Fibroblast of skin of left biceps (primary cell): ENCODE measurements around the gene ADORA1.

Experiments used
- DNase-seq, 2 experiments: peaks; one replicate each; pipeline ENCODE4 v3.0.0-alpha.2; 2013; ENCODE audit warnings: low read depth in 2 of 2

Gene ADORA1

GRCh38 chr1:203140743-203141520, 13.4 kb downstream of the ADORA1 start:
- no peak for DNase-seq

DNA sequence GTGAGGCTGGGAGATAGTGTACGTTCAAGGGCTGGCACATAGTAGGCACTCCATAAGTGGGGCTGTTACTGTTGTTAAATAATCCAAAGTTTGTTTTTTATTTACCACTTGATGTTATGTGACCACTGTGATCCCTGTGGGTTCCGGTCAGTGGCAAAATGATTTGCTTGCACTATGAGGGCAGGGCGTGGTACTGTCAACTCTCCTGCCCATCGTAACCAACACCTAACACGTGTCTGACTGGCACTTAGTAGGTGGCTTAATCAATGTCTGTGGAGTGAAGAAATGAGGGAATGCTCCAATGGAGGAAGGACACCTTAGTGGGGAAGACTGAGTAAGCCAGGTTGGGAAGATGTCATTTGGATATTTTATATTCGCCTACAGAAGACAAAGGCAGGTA, 14.6 kb downstream of the ADORA1 start:
- no peak for DNase-seq

DNA sequence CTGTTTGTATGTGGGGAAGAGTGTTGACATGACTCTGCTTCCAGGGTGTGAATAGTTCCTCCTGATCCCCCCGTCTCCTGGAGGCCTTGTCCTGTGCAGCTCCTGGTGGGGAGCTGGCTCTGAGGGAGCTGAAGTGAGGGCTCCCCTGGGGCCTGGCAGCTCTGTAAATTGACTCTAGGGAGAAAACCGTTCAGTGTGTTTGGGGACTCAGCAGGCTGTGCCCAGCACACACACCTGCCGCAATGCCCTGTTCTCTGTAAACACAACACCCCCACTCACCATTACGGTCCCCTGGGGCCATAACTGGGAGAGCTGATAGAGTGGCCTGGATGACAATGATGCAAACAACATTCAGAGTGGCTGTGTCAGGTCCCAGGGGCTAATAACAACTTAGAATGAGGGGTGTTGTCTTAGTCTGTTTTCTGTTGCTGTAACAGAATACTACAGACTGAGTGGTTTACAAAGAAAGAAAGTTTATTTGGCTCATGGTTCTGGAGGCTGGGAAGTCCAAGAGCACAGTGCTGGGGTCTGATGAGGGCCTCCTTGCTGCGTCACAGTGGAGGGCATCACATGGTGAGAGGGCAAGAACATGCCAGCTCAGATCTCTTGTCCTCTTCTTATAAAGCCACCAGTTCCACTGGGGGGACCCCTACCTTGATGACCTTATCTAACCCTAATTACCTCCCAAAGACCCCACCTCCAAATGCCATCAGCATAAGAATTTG, 15.3 kb downstream of the ADORA1 start:
- no peak for DNase-seq

GRCh38 chr1:203143641-203144040, 16.1 kb downstream of the ADORA1 start:
- no peak for DNase-seq

DNA sequence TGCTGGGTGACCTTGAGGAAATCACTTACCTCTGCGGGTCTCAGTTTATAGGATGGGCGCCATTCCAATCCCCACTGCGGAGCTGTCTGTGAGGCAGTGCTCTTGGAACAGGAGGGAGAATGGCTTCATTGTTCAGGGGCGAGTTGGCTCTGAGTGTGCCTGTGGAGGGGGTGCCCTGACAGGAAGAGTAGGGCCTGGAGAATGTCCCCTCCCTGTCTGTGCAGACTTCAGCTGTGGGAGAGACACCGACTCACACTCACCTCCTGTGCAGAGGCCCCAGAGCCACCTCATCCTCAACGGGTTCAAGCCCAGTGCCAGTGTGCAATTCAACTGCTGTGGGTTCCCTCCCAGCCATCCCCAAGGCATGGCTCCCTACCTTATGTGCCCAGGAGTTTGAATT, 17.1 kb downstream of the ADORA1 start:
- DNase-seq: no peak

DNA sequence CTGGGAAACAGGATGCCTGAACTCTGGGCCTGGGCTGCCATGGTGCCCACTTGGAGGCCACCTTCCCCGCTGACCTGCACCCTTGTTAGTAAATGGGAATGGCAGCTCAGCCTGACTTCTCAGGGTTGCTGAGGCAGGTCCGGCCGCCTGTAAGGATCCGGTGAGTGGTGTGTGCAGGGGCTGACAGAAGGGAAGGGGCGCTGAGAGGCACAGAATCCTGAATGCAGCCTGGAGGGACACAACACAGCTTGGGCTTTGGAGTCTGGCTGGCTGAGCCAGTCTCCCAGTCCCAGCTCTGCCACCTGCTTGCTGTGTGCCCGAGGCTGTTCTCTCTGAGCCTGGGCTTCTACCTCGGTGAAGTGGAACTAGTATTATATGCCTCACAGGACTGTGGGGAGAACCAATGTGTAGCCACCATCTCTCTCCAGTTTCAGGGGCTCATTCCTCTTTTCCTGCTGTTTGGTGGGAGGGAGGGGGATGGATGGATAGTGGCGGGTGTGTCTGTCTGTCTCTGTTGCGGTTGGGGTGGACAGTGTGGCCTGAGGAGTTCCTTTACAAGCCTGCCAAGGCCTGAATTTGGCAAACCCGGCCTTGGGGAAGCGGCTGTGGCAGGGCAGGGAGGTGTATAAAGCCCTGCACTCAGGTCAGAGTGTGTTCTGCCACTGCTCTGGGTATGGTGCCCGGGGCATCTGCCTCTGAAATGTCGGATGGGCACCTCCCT, 18.0 kb downstream of the ADORA1 start:
- no peak for DNase-seq

DNA sequence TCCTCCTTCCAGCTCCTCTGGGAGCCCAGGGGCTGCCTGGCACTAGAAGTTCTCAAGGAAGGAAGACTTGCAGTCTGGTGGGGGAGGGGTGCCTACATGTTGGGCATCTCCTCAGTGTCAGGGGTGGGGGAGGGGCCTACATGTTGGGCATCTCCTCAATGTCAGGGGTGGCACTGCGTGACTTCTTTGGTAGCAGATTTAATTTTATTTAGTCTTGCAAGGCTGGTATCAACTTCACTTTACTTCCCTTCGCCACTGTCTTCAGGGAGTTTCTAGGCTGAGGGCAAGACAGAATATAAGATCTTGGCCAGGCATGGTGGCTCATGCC, 18.5 kb downstream of the ADORA1 start:
- no peak for DNase-seq

DNA sequence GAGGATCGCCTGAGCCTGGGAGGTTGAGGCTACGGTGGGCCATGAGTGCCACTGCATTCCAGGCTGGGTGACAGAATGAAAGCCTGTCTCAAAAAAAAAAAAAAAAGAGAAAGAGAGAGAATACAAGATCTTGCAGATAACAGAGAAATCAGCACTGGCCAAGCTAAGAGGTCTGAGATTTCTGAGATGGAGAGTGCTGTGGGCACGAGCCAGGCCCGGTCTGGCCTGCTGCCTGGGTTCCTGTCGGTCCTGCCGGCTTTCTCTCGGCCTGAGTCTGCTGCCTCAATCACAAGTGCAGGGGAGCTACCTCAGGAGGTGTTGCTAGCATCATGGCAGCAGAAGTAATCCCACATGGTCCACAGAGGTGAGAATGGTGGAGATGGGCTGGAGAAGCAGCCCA, 19.0 kb downstream of the ADORA1 start:
- no peak for DNase-seq

- DNase-seq: no peak
Measured at GRCh38 chr1:203147376-203147775, 19.9 kb downstream of the ADORA1 start.

DNA sequence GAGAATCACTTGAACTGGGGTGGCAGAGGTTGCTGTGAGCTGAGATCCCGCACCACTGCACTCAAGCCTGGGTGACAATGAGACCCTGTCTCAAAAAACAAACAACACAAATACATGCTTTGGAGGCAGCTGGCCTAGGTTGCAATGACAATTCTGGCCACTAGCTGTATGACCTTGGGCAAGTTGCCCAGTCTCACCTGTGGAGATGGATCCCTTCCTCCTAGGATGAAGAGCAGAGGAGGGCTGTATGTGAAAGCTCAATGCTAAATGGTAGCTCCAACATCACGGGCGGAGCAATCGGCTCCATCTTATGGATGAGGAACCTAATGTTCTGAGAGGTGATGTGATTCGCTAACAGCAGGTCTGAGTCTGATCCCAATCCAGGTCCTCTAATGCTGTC, 20.6 kb downstream of the ADORA1 start:
- no peak for DNase-seq

GRCh38 chr1:203148579-203148978, 21.1 kb downstream of the ADORA1 start:
- DNase-seq: no peak

DNA sequence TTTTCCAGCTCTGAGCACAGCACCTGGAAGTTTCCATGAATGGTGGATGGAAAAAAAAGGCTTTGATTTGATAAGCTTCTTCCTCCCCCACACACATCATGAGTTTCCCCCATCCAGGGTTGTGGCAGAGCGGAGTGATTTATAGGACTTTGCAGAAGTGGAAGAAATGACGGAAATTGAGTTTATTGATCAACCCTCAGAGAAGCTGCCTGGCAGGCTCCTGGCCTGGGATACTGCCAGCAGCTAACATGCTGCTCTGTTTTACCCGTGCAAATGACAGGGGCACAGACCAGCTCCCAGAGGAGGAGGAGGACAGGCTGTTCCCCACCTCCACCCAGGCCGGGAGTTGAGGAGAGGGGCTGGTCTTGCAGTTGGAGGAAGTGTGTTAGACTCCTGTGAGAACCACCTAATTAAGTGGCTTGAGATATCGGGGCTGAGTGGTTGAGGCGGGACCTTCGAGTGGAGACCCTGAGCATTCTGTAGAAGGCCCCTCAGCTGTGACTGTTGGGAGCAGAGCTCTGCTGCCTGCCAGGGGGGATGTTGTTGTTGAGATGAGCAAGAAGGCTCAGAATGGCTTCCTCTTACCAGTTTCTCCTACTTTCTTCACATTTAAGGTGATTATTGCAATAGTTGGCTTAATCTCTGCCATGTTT, 21.8 kb downstream of the ADORA1 start:
- no peak for DNase-seq

DNA sequence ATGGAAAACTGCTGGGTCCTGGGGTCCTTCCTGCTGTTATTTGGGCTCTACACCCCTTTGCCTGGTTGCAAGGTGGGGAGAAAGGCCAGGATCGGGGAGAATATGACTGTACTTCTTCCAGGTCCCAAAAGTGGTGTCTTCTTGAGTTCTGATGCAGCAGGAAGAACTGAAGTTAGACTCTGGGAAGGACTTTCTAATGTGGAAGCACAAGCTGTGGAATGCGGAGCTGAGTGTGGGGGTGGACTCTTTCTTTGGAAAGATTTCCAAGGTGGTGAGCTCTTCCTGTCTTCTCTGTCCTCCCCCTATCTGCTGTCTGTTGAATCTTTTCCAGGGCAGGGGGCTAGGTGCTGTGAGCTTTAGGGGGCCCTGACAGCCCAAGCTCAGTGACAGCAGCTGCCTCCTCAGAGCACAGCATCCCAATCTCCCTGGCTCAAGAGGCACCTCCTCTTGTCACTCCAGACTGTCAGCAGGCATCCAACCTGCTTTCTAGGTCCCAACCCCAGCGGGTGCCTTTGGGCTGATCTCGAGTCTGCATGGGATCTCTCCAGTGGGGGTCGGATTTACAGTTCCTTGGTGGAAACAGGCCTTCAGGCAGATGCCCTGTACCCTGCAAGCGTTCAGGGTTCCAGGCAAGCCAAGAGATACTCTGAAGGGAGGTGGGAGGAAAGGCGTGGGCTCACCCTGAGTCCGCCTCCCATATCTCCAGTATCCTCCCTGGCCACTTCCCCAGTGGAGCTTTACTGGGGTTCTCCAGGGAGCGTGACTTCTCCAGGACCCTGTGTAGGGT, 23.2 kb downstream of the ADORA1 start:
- DNase-seq: no peak

DNA sequence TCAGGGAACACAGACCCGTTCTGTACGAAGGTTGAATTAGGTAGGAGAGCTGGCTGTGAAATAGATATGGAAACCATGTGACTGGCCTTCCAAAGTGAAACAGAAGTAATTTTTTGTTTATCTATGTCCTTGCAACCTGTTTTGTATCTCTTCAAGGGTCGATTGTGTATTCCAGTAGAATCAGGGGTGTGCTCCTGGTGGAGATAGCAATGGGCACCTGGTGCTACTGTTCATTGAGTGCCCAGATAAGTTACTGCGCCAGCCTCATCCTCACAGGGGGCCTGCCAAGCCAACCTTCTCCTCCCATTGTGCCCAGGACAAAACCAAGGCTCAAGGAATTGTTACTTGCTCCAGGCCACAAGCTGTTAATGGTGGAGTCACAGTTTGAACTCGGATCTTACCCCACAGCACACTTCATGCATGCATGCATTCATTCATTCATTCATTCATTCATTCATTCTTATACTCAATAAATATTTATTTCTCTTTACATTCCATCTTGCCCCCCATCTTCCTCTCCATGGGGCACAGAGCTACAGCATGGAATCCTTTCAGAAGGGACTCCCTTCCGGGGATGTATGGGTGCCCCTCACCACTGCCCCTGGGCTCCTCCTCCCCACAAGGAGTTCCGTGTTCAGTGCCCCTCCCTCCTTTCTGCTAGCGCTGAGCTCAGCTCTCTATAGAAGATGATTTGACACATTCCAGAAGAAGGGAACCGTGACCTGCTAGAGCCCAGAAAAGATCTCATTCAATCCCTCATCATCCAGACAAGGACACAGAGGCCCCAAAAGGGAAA, 24.0 kb downstream of the ADORA1 start:
- DNase-seq: no peak

DNA sequence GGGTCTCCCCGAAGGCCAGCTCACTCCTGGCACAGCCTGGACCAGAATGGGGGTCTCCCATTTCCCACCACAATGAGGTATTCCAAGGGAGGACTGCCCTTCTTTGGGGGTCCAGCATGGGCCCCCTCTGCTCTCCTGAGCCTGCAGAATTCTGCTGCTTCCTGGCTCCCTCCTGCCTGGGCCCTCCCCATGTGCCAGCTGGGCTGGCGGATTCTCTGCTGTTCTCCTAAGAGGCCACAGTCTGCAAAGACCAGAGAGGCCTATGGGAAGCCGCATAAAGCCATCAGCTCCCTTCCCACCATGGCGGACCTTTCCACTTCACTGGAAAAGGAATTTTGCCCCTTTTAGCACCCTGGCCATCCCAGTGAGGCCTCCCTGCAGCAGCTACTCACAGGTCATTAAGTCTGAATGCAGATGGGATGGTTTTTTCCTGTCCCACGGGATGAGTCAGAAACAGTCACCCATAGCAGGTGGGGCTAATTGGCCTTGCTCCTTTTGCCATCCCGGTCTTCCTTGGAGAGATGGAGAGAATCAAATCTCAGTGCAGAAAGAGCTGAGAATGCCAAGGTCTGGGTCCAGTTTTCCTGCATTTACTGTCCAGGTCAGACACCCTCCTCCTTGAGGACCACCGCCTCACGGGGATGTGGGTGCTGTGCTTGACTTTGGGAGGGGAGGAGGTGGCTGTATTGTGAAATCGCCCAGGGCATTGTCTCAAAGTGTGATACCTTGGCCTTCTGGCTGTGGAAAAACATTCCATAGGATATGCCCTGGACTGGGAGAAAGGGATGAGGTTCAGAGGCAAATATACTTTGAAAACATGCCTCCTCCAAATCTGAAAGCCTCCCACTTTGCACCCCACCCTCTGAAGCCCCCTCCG, 24.9 kb downstream of the ADORA1 start:
- peak in 1 of 2 experiments; percentile 13 for DNase-seq

- DNase-seq: no peak
Measured at GRCh38 chr1:203153051-203153988, 25.8 kb downstream of the ADORA1 start.

- DNase-seq: no peak
Measured at GRCh38 chr1:203153989-203154821, 26.7 kb downstream of the ADORA1 start.

DNA sequence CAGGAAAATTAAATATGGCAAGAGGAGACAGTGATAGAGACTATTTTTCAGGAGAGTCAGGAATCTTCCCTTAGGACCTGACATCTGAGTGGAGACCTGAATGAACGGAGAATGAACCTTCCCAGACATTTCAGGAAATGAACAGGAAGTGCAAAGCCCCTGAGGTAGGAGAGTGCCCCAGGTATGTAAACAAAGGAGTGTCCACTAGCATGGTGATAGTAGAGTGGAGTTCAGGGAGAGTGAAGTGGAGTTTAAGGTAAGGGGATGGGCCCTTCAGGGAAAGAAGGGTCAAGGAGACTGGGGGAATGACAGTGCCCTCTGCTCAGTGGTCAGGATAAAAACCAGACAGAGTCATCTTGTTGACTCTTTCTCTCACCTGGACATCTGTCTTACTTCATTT, 28.8 kb downstream of the ADORA1 start:
- no peak for DNase-seq
